ENCODE data around the gene ALOX5AP.

The ALOX5AP gene

DNA sequence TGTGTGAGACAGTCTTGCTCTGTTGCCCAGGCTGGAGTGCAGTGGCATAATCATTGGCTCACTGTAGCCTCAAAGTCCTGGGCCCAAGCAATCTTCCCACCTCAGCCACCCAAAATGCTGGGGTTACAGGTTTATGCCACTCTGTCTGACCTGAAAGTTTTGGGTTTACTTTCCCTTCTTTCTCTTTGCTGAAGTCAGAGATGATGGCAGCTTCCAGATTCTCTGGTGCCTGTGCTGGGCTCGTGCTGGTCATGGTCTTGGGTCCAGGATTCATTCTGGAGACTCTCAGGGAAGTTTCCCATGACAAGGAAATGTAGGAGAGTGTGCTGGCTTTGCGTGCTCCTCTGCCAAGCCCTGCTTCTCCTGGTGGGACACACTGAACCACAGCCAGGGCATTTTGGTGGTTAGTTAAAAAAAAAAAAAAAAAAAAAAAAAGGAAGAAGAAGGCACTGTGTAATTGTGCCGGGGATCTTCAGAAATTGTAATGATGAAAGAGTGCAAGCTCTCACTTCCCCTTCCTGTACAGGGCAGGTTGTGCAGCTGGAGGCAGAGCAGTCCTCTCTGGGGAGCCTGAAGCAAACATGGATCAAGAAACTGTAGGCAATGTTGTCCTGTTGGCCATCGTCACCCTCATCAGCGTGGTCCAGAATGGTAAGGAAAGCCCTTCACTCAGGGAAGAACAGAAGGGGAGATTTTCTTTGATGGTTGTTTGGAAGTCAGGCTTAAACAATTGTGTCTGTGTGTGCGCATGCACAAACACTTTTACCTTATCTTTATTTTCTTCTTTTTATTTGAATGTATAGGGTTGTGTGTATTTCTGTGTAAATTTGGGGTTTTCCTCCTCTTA is at the start of gene ALOX5AP:
ALOX5AP (plus strand) TSS at position 519 of the 847 bp plus-strand sequence; CDS start at position 582, 63 bp downstream.
- Histone ChIP-seq H3K4me3 (ENCODE audit: low read length) (no peak within 1 kb of the TSS), H3K27ac (ENCODE audit: low read length) (no peak within 1 kb of the TSS), H3K9ac (ENCODE audit: low read depth, low read length) (no peak within 1 kb of the TSS), H3K36me3 (ENCODE audit: insufficient read depth, low read depth, low read length) (no peaks in the 10 kb centered on the region), H3K27me3 (ENCODE audit: insufficient read depth, low read length) (no peaks in the 10 kb centered on the region), H3K4me1 (ENCODE audit: insufficient read depth, low read length) (no peaks in the 10 kb centered on the region), H3K9me3 (ENCODE audit: insufficient read depth, low read depth, low read length) (no peaks in the 10 kb centered on the region)

DNA sequence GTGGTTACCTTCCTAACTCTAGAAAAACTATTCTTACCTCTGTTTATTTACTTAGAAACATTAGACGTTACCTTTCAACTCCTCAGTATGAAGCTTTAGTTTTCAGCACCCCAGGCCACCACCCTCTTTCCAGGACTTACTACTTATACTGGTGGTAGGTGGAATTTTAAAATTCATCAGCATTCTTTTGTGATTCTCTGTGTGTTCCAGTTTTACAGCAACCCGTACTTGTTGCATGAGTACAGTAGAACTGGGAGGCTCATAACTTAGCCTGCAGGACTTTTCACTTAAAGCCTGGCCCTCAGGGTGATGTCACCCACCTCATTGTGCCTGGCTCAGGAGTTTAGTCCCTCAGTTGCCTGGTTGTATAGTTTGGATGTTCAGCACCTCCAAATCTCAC is 49.4 kb upstream of the ALOX5AP start:
- Histone ChIP-seq H3K9ac (ENCODE audit: low read depth, low read length) (no peak overlapping the region), H3K27ac (ENCODE audit: low read length) (no peak overlapping the region), H3K27me3 (ENCODE audit: insufficient read depth, low read length) (no peaks in the 10 kb centered on the region), H3K9me3 (ENCODE audit: insufficient read depth, low read depth, low read length) (no peaks in the 10 kb centered on the region), H3K4me1 (ENCODE audit: insufficient read depth, low read length) (no peaks in the 10 kb centered on the region), H3K36me3 (ENCODE audit: insufficient read depth, low read depth, low read length) (no peaks in the 10 kb centered on the region), H3K4me3 (ENCODE audit: low read length) (no peak overlapping the region)

DNA sequence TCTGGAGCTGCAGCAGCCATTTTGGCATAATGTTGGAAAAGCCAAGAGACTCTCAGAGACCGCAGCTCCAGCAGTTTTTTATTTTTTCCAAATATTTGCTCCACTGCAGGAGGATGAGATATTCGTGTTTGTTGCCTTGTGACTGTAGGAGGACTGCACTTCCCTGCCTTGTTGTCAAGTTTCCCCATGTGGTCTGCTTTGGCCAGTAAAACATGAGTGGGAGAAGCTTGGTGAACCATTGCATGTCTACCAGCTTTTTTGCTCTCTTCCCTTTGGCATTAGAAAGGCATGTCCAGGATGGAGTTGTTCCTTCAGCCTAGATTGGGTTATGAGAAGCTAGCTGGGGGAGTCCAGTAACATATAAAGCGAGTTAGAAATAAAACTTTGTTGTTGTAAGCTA is 47.7 kb upstream of the ALOX5AP start:
- Histone ChIP-seq H3K27ac (ENCODE audit: low read length) (no peak overlapping the region), H3K36me3 (ENCODE audit: insufficient read depth, low read depth, low read length) (no peaks in the 10 kb centered on the region), H3K27me3 (ENCODE audit: insufficient read depth, low read length) (no peaks in the 10 kb centered on the region), H3K9ac (ENCODE audit: low read depth, low read length) (no peak overlapping the region), H3K4me1 (ENCODE audit: insufficient read depth, low read length) (no peaks in the 10 kb centered on the region), H3K9me3 (ENCODE audit: insufficient read depth, low read depth, low read length) (no peaks in the 10 kb centered on the region), H3K4me3 (ENCODE audit: low read length) (no peak overlapping the region)

- H3K27ac ChIP-seq (ENCODE audit: low read length), result no peak overlapping the region
- no peak overlapping the region for H3K9ac ChIP-seq (ENCODE audit: low read depth, low read length)
- H3K9me3 ChIP-seq (ENCODE audit: insufficient read depth, low read depth, low read length), result no peaks in the 10 kb centered on the region
- no peak overlapping the region for H3K4me3 ChIP-seq (ENCODE audit: low read length)
- H3K4me1 ChIP-seq (ENCODE audit: insufficient read depth, low read length), result no peaks in the 10 kb centered on the region
- no peaks in the 10 kb centered on the region for H3K36me3 ChIP-seq (ENCODE audit: insufficient read depth, low read depth, low read length)
- H3K27me3 ChIP-seq (ENCODE audit: insufficient read depth, low read length), result no peaks in the 10 kb centered on the region
Measured at GRCh38 chr13:30689752-30690151, 45.6 kb upstream of the ALOX5AP start.

- Histone ChIP-seq H3K36me3 (ENCODE audit: insufficient read depth, low read depth, low read length) (no peaks in the 10 kb centered on the region), H3K9ac (ENCODE audit: low read depth, low read length) (no peak overlapping the region), H3K4me3 (ENCODE audit: low read length) (no peak overlapping the region), H3K27me3 (ENCODE audit: insufficient read depth, low read length) (no peaks in the 10 kb centered on the region), H3K27ac (ENCODE audit: low read length) (no peak overlapping the region), H3K4me1 (ENCODE audit: insufficient read depth, low read length) (0 out of 2 replicates have a peak, but pooled peaks cover under 1% of the 10 kb centered on the region), H3K9me3 (ENCODE audit: insufficient read depth, low read depth, low read length) (no peaks in the 10 kb centered on the region)
Measured at GRCh38 chr13:30690282-30691188, 44.8 kb upstream of the ALOX5AP start.

- no peak overlapping the region for H3K9ac ChIP-seq (ENCODE audit: low read depth, low read length)
- no peaks in the 10 kb centered on the region for H3K27me3 ChIP-seq (ENCODE audit: insufficient read depth, low read length)
- peaks cover 6% of the 10 kb centered on the region; the same call in 1 of the 2 replicates for H3K4me1 ChIP-seq (ENCODE audit: insufficient read depth, low read length)
- no peaks in the 10 kb centered on the region for H3K36me3 ChIP-seq (ENCODE audit: insufficient read depth, low read depth, low read length)
- no peak overlapping the region for H3K27ac ChIP-seq (ENCODE audit: low read length)
- no peak overlapping the region for H3K4me3 ChIP-seq (ENCODE audit: low read length)
- no peaks in the 10 kb centered on the region for H3K9me3 ChIP-seq (ENCODE audit: insufficient read depth, low read depth, low read length)
Measured at GRCh38 chr13:30692113-30692512, 43.2 kb upstream of the ALOX5AP start.

DNA sequence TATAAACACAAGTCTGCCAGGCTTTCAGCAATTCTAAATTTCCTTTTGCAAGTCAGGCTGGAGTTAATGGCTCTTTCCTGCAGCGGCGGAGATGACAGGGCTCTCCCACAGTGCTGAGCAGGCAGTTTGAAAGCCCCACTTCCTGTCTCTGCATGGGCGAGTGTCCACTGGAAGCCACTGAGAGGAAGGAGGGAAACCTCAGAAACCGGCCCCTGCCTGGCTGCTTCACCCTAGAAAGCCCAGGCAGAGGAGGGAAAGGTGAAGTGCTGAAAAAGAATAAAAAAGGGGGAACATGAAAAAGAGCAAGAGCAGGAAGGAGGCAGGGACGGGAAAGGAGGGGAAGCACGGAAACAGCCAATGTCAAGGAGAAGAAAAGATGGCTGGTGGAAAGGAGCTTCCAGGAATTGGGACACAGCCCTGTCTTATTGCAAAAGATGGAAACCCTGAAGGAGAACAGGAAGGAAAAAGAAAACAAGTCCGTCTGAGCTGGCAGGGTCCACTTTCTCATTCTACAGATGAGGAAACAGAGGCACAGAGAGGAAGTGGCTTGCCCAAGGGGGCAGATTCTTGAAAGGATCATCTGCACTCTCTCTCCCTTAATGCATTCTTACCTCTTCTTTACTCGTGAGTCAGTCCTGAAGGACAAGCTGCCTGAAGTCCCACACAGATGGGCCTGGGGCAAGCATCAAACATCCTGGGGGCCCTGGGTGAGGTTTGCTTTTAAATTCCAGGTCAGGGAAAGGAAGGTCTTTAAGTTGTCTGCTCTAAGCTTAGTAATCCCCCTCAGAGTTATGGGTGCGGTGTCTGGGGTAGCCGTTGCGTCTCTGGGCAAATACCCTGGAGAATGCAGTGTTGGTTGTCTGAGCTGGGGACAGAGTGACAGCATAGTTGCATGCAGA is 38.8 kb upstream of the ALOX5AP start:
- no peak overlapping the region for H3K9ac ChIP-seq (ENCODE audit: low read depth, low read length)
- H3K4me3 ChIP-seq (ENCODE audit: low read length), result no peak overlapping the region
- H3K36me3 ChIP-seq (ENCODE audit: insufficient read depth, low read depth, low read length), result no peaks in the 10 kb centered on the region
- H3K4me1 ChIP-seq (ENCODE audit: insufficient read depth, low read length), result peaks cover 6% of the 10 kb centered on the region; the same call in 1 of the 2 replicates
- H3K9me3 ChIP-seq (ENCODE audit: insufficient read depth, low read depth, low read length), result no peaks in the 10 kb centered on the region
- H3K27ac ChIP-seq (ENCODE audit: low read length), result no peak overlapping the region
- no peaks in the 10 kb centered on the region for H3K27me3 ChIP-seq (ENCODE audit: insufficient read depth, low read length)

GRCh38 chr13:30697177-30697953 is 38.0 kb upstream of the ALOX5AP start:
- Histone ChIP-seq H3K9ac (ENCODE audit: low read depth, low read length) (no peak overlapping the region), H3K4me1 (ENCODE audit: insufficient read depth, low read length) (peaks cover 6% of the 10 kb centered on the region; the same call in 1 of the 2 replicates), H3K4me3 (ENCODE audit: low read length) (no peak overlapping the region), H3K27ac (ENCODE audit: low read length) (no peak overlapping the region), H3K36me3 (ENCODE audit: insufficient read depth, low read depth, low read length) (no peaks in the 10 kb centered on the region), H3K27me3 (ENCODE audit: insufficient read depth, low read length) (no peaks in the 10 kb centered on the region), H3K9me3 (ENCODE audit: insufficient read depth, low read depth, low read length) (no peaks in the 10 kb centered on the region)

DNA sequence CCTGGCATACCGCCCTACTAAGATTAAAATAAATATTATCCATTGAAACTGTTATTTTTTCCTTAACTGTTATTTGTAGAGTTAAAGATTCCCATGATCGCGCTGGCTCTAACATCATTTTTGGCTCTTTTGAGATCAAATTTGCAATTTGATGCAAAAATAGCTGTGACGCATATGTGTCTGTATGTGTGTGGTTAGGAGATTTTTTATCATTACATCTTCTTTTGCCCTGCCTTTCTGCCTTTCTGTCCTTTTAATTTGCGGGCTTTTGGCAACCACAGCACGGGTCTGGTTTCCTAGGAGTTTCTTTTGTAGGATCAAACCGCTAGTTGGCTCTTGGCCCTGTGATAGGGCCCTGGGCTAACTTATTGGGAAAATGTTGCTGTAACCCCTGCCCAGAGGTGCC is 37.3 kb upstream of the ALOX5AP start:
- Histone ChIP-seq H3K27me3 (ENCODE audit: insufficient read depth, low read length) (no peaks in the 10 kb centered on the region), H3K27ac (ENCODE audit: low read length) (no peak overlapping the region), H3K9ac (ENCODE audit: low read depth, low read length) (no peak overlapping the region), H3K9me3 (ENCODE audit: insufficient read depth, low read depth, low read length) (no peaks in the 10 kb centered on the region), H3K4me1 (ENCODE audit: insufficient read depth, low read length) (peaks cover 6% of the 10 kb centered on the region; the same call in 1 of the 2 replicates), H3K36me3 (ENCODE audit: insufficient read depth, low read depth, low read length) (no peaks in the 10 kb centered on the region), H3K4me3 (ENCODE audit: low read length) (no peak overlapping the region)

- no peaks in the 10 kb centered on the region for H3K36me3 ChIP-seq (ENCODE audit: insufficient read depth, low read depth, low read length)
- H3K9ac ChIP-seq (ENCODE audit: low read depth, low read length), result no peak overlapping the region
- H3K27ac ChIP-seq (ENCODE audit: low read length), result no peak overlapping the region
- no peaks in the 10 kb centered on the region for H3K27me3 ChIP-seq (ENCODE audit: insufficient read depth, low read length)
- H3K4me1 ChIP-seq (ENCODE audit: insufficient read depth, low read length), result peaks cover 6% of the 10 kb centered on the region; the same call in 1 of the 2 replicates
- H3K4me3 ChIP-seq (ENCODE audit: low read length), result no peak overlapping the region
- H3K9me3 ChIP-seq (ENCODE audit: insufficient read depth, low read depth, low read length), result no peaks in the 10 kb centered on the region
Measured at GRCh38 chr13:30698488-30699005, 36.8 kb upstream of the ALOX5AP start.

Measured in iPS-20b (cell line).